IPS-11a (cell line): ENCODE results near the gene UCN3.

Experiments used
- H3K4me3 ChIP-seq: one replicate; pipeline ENCODE4 v1.5.1; 2013; ENCODE audit warnings: low read depth, low read length, control low read depth

UCN3 gene

GRCh38 chr10:5364890-5365338 lies at the start of gene UCN3:
Gene UCN3 (plus strand): TSS chr10:5364966. CDS start chr10:5373721, 8,755 bp downstream.
- H3K4me3 ChIP-seq, result no peak within 1 kb of the TSS

- no peak overlapping the region for H3K4me3 ChIP-seq
Measured at GRCh38 chr10:5317547-5318107, 47.1 kb upstream of the UCN3 start.

GRCh38 chr10:5318148-5318547 lies 46.6 kb upstream of the UCN3 start:
- no peak overlapping the region for H3K4me3 ChIP-seq

GRCh38 chr10:5319863-5320262 lies 44.9 kb upstream of the UCN3 start:
- no peak overlapping the region for H3K4me3 ChIP-seq

- H3K4me3 ChIP-seq, result no peak overlapping the region
Measured at GRCh38 chr10:5321273-5321672, 43.5 kb upstream of the UCN3 start.

GRCh38 chr10:5323446-5323845 lies 41.3 kb upstream of the UCN3 start:
- H3K4me3 ChIP-seq, result no peak overlapping the region

- no peak overlapping the region for H3K4me3 ChIP-seq
Measured at GRCh38 chr10:5325076-5325475, 39.7 kb upstream of the UCN3 start.

GRCh38 chr10:5334196-5334880 lies 30.4 kb upstream of the UCN3 start:
- no peak overlapping the region for H3K4me3 ChIP-seq

- no peak overlapping the region for H3K4me3 ChIP-seq
Measured at GRCh38 chr10:5338010-5338409, 26.8 kb upstream of the UCN3 start.

- H3K4me3 ChIP-seq, result no peak overlapping the region
Measured at GRCh38 chr10:5343092-5343491, 21.7 kb upstream of the UCN3 start.

- no peak overlapping the region for H3K4me3 ChIP-seq
Measured at GRCh38 chr10:5343561-5343960, 21.2 kb upstream of the UCN3 start.

GRCh38 chr10:5343979-5344378 lies 20.8 kb upstream of the UCN3 start:
- no peak overlapping the region for H3K4me3 ChIP-seq

GRCh38 chr10:5344746-5345145 lies 20.0 kb upstream of the UCN3 start:
- H3K4me3 ChIP-seq, result no peak overlapping the region

- no peak overlapping the region for H3K4me3 ChIP-seq
Measured at GRCh38 chr10:5346881-5347280, 17.9 kb upstream of the UCN3 start.

GRCh38 chr10:5349362-5349761 lies 15.4 kb upstream of the UCN3 start:
- no peak overlapping the region for H3K4me3 ChIP-seq

GRCh38 chr10:5354068-5354467 lies 10.7 kb upstream of the UCN3 start:
- no peak overlapping the region for H3K4me3 ChIP-seq

- H3K4me3 ChIP-seq, result no peak overlapping the region
Measured at GRCh38 chr10:5355594-5356301, 9.0 kb upstream of the UCN3 start.

- no peak overlapping the region for H3K4me3 ChIP-seq
Measured at GRCh38 chr10:5356302-5356763, 8.4 kb upstream of the UCN3 start.

- no peak overlapping the region for H3K4me3 ChIP-seq
Measured at GRCh38 chr10:5360318-5360915, 4.3 kb upstream of the UCN3 start.

GRCh38 chr10:5361966-5362365 lies 2.8 kb upstream of the UCN3 start:
- no peak overlapping the region for H3K4me3 ChIP-seq

GRCh38 chr10:5362873-5363272 lies 1.9 kb upstream of the UCN3 start:
- no peak overlapping the region for H3K4me3 ChIP-seq

GRCh38 chr10:5364374-5364773 lies 392 bp upstream of the UCN3 start:
- no peak overlapping the region for H3K4me3 ChIP-seq
